Fibroblast of skin of left quadriceps (primary cell): ENCODE measurements around the gene TMCC3.
"Not testable (repeated sequence)": the region's sequence is repeated elsewhere in the genome, so short reads cannot be mapped to it uniquely, and the experiment has no call there.

Source experiments
- DNase-seq, 2 experiments: peaks; one replicate each; pipeline ENCODE4 v3.0.0-alpha.2; 2013; ENCODE audit warnings: low read depth in 2 of 2

TMCC3 gene

DNA sequence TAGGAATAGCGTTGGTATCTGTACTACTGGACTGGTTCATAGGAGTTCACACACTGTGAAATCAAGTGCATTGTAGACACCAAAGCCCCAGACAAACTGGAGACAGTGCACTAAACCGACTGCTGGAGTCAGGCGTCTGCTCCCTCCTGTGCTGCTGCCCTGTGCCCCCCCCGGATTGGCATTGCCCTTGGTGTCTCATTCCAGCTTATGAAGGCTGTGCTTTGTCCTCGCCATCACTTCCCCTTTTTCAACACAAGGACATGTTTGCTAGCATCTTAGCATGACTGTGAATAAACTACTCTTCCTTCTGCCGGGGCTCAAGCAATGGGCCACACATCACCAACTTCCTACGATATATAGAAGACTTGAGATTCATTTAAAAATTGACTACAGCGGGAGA, 84.0 kb downstream of the TMCC3 start:
- DNase-seq, result no peak

DNA sequence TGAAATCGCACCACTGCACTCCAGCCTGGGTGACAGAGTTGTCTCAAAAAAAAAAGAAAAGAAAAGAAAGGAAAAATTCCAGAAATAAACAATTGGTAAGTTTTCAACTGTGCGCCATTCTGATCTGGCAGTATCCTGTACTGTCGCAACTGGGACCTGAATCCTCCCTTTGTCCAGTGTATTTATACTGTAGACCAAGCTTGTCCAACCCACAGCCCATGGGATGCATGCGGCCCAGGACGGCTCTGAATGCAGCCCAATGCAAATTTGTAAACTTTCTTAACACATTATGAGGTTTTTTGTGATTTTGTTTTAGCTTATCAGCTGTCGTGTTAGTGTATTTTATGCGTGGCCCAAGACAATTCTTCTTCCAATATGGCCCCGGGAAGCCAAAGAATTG, 84.7 kb downstream of the TMCC3 start:
- DNase-seq, result no peak

DNA sequence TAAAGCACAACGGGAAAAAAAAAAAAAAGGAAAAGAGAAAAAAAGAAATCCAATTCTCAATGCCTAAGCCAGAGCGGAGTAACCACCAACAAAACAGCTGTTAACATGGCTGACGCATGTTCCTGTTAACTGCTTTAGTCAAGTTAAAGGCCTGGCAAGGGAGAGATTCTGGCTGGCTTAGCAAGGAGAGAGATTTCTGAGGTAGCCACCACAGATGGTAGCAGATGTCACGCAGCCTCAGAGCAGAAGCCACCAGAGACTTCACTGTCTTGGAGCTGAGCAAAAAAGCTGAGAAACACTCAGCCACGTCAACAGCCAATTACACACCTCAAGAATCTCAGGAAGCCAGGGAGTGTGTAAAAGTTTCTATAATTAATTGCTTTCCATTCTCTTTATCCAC, 87.1 kb downstream of the TMCC3 start:
- DNase-seq, result no peak

DNA sequence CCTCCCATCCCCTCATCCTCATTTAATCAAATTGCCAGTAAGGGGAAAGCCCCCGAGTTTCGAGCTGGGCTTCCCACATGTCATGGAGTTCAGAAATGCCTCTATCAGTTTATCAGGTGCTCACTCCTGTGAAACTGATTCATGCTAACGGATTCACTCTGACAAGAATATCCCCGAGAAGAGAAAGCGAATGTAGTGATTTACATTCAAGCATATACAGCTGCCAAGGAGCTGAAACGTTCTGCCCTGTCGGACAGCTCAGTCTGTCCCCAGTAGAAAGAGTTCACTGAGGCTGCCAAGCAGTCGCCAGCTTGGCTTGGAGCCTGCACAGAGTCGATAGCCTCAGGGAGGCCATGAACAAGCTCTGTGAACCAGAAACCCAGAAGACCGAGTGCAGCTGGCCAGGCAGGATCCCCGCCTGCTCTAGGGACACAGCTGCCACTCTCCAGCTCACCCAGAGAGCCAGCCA, 88.4 kb downstream of the TMCC3 start:
- no peak for DNase-seq

- DNase-seq, result no peak
These were observed 89.7 kb downstream of the TMCC3 start for GRCh38 chr12:94560431-94561221.

- no peak for DNase-seq
These were observed 91.7 kb downstream of the TMCC3 start for GRCh38 chr12:94558612-94559011.

- DNase-seq, result no peak
These were observed 92.5 kb downstream of the TMCC3 start for GRCh38 chr12:94557746-94558295.

- DNase-seq, result no peak
These were observed 94.7 kb downstream of the TMCC3 start for GRCh38 chr12:94555687-94556086.

- DNase-seq, result no peak
These were observed 96.5 kb downstream of the TMCC3 start for GRCh38 chr12:94553875-94554274.

DNA sequence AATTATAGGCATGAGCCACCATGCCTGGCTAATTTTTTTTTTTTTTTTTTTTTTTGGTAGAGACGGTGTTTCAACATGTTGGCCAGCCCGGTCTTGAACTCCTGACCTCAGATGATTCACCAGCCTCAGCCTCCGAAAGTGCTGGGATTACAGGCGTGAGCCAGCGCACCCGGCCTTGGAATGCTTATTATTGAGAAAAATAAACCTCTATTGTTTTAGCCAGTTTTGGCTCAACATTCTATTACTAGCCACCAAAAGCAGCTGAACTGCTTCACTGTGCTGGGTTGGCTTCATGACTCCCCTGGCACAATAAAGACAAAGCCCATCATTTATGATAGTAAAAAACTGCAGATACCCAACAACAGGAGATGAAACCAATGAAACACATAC, 97.2 kb downstream of the TMCC3 start:
- no peak for DNase-seq

- no peak for DNase-seq
These were observed 98.5 kb downstream of the TMCC3 start for GRCh38 chr12:94551810-94552209.

- no peak for DNase-seq
These were observed 99.4 kb downstream of the TMCC3 start for GRCh38 chr12:94550964-94551363.

GRCh38 chr12:94548833-94549232, 101.5 kb downstream of the TMCC3 start:
- not testable (repeated sequence) for DNase-seq

GRCh38 chr12:94545935-94546771, 104.2 kb downstream of the TMCC3 start:
- DNase-seq, result peak; percentile 27 to 37

DNA sequence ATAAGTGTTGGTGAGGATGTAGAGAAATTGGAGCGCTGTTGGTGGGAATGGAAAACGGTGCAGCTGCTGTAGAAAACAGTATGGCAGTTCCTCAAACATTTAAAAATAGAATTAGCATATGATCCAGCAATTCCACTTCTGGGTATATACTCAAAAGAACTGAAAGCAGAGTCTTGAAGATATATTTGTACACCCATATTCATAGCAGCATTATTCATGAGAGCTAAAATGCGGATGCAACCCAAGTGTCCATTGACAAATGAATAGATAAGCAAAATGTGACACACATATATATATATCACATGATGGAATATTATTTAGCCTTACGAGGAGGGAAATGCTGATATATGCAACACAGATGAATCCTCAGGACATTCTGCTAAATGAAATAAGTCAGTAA, 106.0 kb downstream of the TMCC3 start:
- no peak for DNase-seq

- no peak for DNase-seq
These were observed 112.0 kb downstream of the TMCC3 start for GRCh38 chr12:94538318-94538717.

- no peak for DNase-seq
These were observed 114.1 kb downstream of the TMCC3 start for GRCh38 chr12:94536040-94536965.

DNA sequence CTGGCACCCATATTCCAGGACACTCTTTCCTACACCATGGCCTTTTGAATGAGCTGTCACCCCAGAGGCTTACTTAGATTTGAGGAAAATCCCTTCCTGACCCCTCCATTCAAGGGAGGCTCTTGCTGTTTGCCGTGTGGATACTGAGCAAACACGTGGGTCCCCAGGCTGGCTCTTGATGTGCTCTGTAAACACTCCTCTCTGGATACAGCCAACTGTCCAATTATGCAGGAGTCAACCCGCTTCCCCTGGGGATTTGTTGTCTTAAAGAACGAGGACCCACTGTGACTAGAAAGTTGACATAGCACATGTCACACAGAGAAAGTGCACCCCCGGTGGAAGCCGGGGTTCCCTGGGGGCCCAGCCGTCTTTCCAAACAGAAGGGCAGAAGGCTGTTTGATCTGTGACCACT, 114.8 kb downstream of the TMCC3 start:
- DNase-seq, result no peak

- no peak for DNase-seq
These were observed 115.4 kb downstream of the TMCC3 start for GRCh38 chr12:94534774-94535509.

DNA sequence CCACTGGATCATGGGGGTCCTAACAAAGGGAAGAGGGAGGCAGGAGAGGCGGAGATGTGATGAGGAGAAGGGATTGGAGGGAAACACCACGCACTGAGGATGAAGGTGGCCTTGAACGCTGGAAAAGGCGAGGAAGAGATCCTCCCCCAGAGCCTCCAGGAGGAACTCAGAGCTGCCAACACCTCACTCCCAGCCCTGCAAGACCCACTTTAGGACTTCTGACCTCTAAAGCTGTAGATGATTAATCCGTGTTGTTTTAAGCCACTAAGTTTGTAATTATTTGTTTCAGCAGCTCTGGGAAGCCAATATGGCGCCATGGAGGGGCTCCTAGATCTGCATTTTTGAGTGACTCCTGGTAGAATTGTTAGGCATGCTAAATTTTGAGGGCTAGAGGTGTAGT, 116.1 kb downstream of the TMCC3 start:
- DNase-seq, result no peak
